OCI-LY1 (cell line): ENCODE results near the gene ITGB3.

Experiments
- H2AFZ ChIP-seq: fragments of 200-600 bp; sonication (generic), shearing (Covaris generic); 2 replicates; pipeline ENCODE4 v1.6.0; 2014; ENCODE audit warnings: antibody characterized with exemption, mild to moderate bottlenecking, low read length
- H3F3A ChIP-seq: fragments of 200-600 bp; sonication (generic), shearing (Covaris generic); 2 replicates; pipeline ENCODE4 v1.6.0; 2014; ENCODE audit warnings: mild to moderate bottlenecking, antibody characterized with exemption, low read length, moderate library complexity; ENCODE audit not compliant: insufficient read depth
- H3K27ac ChIP-seq: fragments of 200-600 bp; sonication (generic); 2 replicates; pipeline ENCODE4 v1.5.1; 2014; ENCODE audit warnings: low read length, mixed run types, mild to moderate bottlenecking, low read depth; ENCODE audit not compliant: poor library complexity, severe bottlenecking
- H3K27me3 ChIP-seq: fragments of 200-600 bp; sonication (generic); 2 replicates; pipeline ENCODE4 v1.6.0; 2014; ENCODE audit warnings: antibody characterized with exemption, mild to moderate bottlenecking, low read length, moderate library complexity; ENCODE audit not compliant: insufficient read depth
- H3K36me3 ChIP-seq: fragments of 200-600 bp; sonication (generic); 2 replicates; pipeline ENCODE4 v1.6.1; 2014; ENCODE audit warnings: mild to moderate bottlenecking, antibody characterized with exemption, low read length, moderate library complexity, mixed read lengths; ENCODE audit not compliant: insufficient read depth
- H3K4me1 ChIP-seq: fragments of 200-600 bp; sonication (generic); 2 replicates; pipeline ENCODE4 v1.5.1; 2014; ENCODE audit warnings: mild to moderate bottlenecking, low read length, moderate library complexity; ENCODE audit not compliant: insufficient read depth, severe bottlenecking
- H3K4me2 ChIP-seq: fragments of 200-600 bp; sonication (generic), shearing (Covaris generic); 2 replicates; pipeline ENCODE4 v1.6.1; 2014; ENCODE audit warnings: low read length
- H3K4me3 ChIP-seq: fragments of 200-600 bp; sonication (generic); 2 replicates; pipeline ENCODE4 v1.5.1; 2014; ENCODE audit warnings: low read length, low read depth, mild to moderate bottlenecking, mixed read lengths; ENCODE audit not compliant: poor library complexity, severe bottlenecking
- H3K79me2 ChIP-seq: fragments of 200-600 bp; shearing (Covaris generic); 2 replicates; pipeline ENCODE4 v1.6.1; 2016; ENCODE audit warnings: mixed run types, low read length, mixed read lengths; ENCODE audit not compliant: insufficient read depth
- H3K9ac ChIP-seq: fragments of 200-600 bp; sonication (generic), shearing (Covaris generic); 2 replicates; pipeline ENCODE4 v1.6.1; 2014; ENCODE audit warnings: mild to moderate bottlenecking, low read length, mixed read lengths
- H3K9me2 ChIP-seq: fragments of 200-600 bp; sonication (generic), shearing (Covaris generic); 2 replicates; pipeline ENCODE4 v1.6.1; 2014; ENCODE audit warnings: low read depth, mild to moderate bottlenecking, low read length, mixed read lengths
- H3K9me3 ChIP-seq: fragments of 200-600 bp; shearing (Covaris generic); 2 replicates; pipeline ENCODE4 v1.6.1; 2014; ENCODE audit warnings: low read length, mixed read lengths
- H4K20me1 ChIP-seq: fragments of 200-600 bp; sonication (generic), shearing (Covaris generic); 2 replicates; pipeline ENCODE4 v1.6.0; 2016; ENCODE audit warnings: mild to moderate bottlenecking, low read length; ENCODE audit not compliant: insufficient read depth
- CTCF ChIP-seq: fragments of 200-600 bp; sonication (generic), shearing (Covaris generic); IDR thresholded peaks from 2 replicates; pipeline ENCODE4 v1.5.1; 2017; ENCODE audit warnings: mild to moderate bottlenecking, antibody characterized with exemption, low read length, moderate library complexity, mixed read lengths
- EZH2 ChIP-seq: fragments of 200-600 bp; sonication (generic), shearing (Covaris generic); IDR thresholded peaks from 2 replicates; pipeline ENCODE4 v1.8.0; 2017; ENCODE audit warnings: borderline replicate concordance, mixed run types, mild to moderate bottlenecking, antibody characterized with exemption, low read length, moderate library complexity, mixed read lengths

The ITGB3 gene

GRCh38 chr17:47316311-47316710 lies 62.7 kb downstream of the ITGB3 start:
- H3K79me2 ChIP-seq = no peaks in the 10 kb centered on the region
- H3K27me3 ChIP-seq = no peaks in the 10 kb centered on the region
- peaks cover 3% of the 10 kb centered on the region for H3K4me1 ChIP-seq
- no peak overlapping the region for H2AFZ ChIP-seq
- no peak overlapping the region for H3K9ac ChIP-seq
- H3K27ac ChIP-seq = no peak overlapping the region
- H3K4me2 ChIP-seq = no peak overlapping the region
- no peak overlapping the region for H3K4me3 ChIP-seq
- H3K9me2 ChIP-seq = no peaks in the 10 kb centered on the region
- H3F3A ChIP-seq = no peaks in the 10 kb centered on the region
- 0 out of 2 replicates have a peak, but pooled peaks cover 5% of the 10 kb centered on the region for H3K9me3 ChIP-seq
- no peaks in the 10 kb centered on the region for H4K20me1 ChIP-seq
- TF ChIP-seq EZH2 (no peak), CTCF (no peak)
- H3K36me3 ChIP-seq = no peaks in the 10 kb centered on the region; the same call in 1 of the 2 replicates

- H2AFZ ChIP-seq = no peak overlapping the region
- no peak overlapping the region for H3K27ac ChIP-seq
- peaks cover 3% of the 10 kb centered on the region for H3K4me1 ChIP-seq
- no peaks in the 10 kb centered on the region for H3K9me2 ChIP-seq
- H3K27me3 ChIP-seq = no peaks in the 10 kb centered on the region
- H3K79me2 ChIP-seq = no peaks in the 10 kb centered on the region
- no peaks in the 10 kb centered on the region; the same call in 1 of the 2 replicates for H3K36me3 ChIP-seq
- H3F3A ChIP-seq = no peaks in the 10 kb centered on the region
- H3K4me2 ChIP-seq = no peak overlapping the region
- H3K9me3 ChIP-seq = 0 out of 2 replicates have a peak, but pooled peaks cover 6% of the 10 kb centered on the region
- no peaks in the 10 kb centered on the region for H4K20me1 ChIP-seq
- TF ChIP-seq CTCF = no peak
- TF ChIP-seq EZH2 = no peak
- H3K9ac ChIP-seq = no peak overlapping the region
- no peak overlapping the region for H3K4me3 ChIP-seq
Measured at GRCh38 chr17:47317119-47317518, 63.5 kb downstream of the ITGB3 start.

GRCh38 chr17:47318197-47318918 lies 64.7 kb downstream of the ITGB3 start:
- no peaks in the 10 kb centered on the region for H3K9me2 ChIP-seq
- H3K27ac ChIP-seq = no peak overlapping the region
- no peak overlapping the region for H3K4me3 ChIP-seq
- no peaks in the 10 kb centered on the region for H3K27me3 ChIP-seq
- H3K9me3 ChIP-seq = 0 out of 2 replicates have a peak, but pooled peaks cover 6% of the 10 kb centered on the region
- TF ChIP-seq EZH2 (no peak), CTCF (peak; percentile 41; the same call in 1 of the 2 replicates)
- no peaks in the 10 kb centered on the region for H3K79me2 ChIP-seq
- no peak overlapping the region for H3K4me2 ChIP-seq
- no peak overlapping the region for H2AFZ ChIP-seq
- H3K36me3 ChIP-seq = no peaks in the 10 kb centered on the region; the same call in 1 of the 2 replicates
- no peaks in the 10 kb centered on the region for H4K20me1 ChIP-seq
- no peaks in the 10 kb centered on the region for H3F3A ChIP-seq
- H3K4me1 ChIP-seq = peaks cover 10% of the 10 kb centered on the region
- no peak overlapping the region for H3K9ac ChIP-seq
